K562 (cell line): Measurements from ENCODE around the gene DERL3. TPM values are rescaled to one million over a fixed set of nuclear protein-coding genes. Genes with fewer than 3 reads are reported as not detected.

Source experiments
- ATAC-seq: fragments of 200-7000 bp; cut with Tn5 transposase; 3 replicates; pipeline ENCODE4 v1.9.1; 2020; ENCODE audit warnings: moderate library complexity
- BruUV-seq: library from RNA; stranded (reverse); fragments of 400-500 nt; replicated peaks from 2 replicates; lab custom pipeline; 2021; lab: Mats Ljungman, UMichigan
- CTCF ChIA-PET: fragments of 300-600 bp; formaldehyde crosslinking; extraction: SDS; loops from one replicate; lab custom pipeline; 2021; ENCODE audit warnings: low intra/inter-chr PET ratio; lab: Yijun Ruan, JAX
- POLR2A ChIA-PET: fragments of 300-600, 350-650 bp; sonication (Branson Sonifier 250); formaldehyde crosslinking; extraction: SDS; loops from one replicate; lab custom pipeline; 2021; ENCODE audit warnings: antibody characterized with exemption, inconsistent platforms; lab: Yijun Ruan, JAX
- DNase-seq, 4 experiments: peaks; one replicate each; pipeline versions ENCODE4 v3.0.0 to v3.0.0-alpha.2; 2011 to 2018; ENCODE audit warnings: low spot score in 3 of 4, mixed read lengths in 3 of 4; ENCODE audit errors: extremely low read depth in 1 of 4
- FAIRE-seq: peaks from 2 replicates; lab custom pipeline; 2011; peaks lifted over from hg19 to GRCh38; lab: Jason Lieb, UNC
- H2AFZ ChIP-seq: 2 replicates; pipeline ENCODE4 v1.6.0; 2011; ENCODE audit warnings: low read depth, low read length, control low read depth, inconsistent platforms
- H3K27ac ChIP-seq: fragments of 200-600 bp; 3 replicates; pipeline ENCODE4 v1.8.0; 2011; ENCODE audit warnings: low read depth, mild to moderate bottlenecking, control low read depth, inconsistent platforms, low read length, moderate library complexity, mixed read lengths; ENCODE audit errors: extremely low read depth
- H3K27me3 ChIP-seq, 2 experiments: fragments of 300-600 bp in 1 of 2; 2 replicates in 1 of 2; 3 replicates in 1 of 2; pipeline versions ENCODE4 v1.6.0 to v1.8.0; 2011; ENCODE audit warnings: inconsistent platforms in 2 of 2, low read length in 2 of 2, mild to moderate bottlenecking in 1 of 2, mixed read lengths in 1 of 2, moderate library complexity in 1 of 2; ENCODE audit not compliant: control insufficient read depth in 2 of 2, insufficient read depth in 2 of 2
- H3K36me3 ChIP-seq: fragments of 300-600 bp; 3 replicates; pipeline ENCODE4 v1.8.0; 2011; ENCODE audit warnings: mild to moderate bottlenecking, low read length, inconsistent platforms; ENCODE audit not compliant: control insufficient read depth, insufficient read depth
- H3K4me1 ChIP-seq, 2 experiments: fragments of 200-600 bp in 1 of 2; replicated peaks in 1 of 2; 2 replicates in 1 of 2; 3 replicates in 1 of 2; pipeline versions ENCODE4 v1.5.1 to v1.8.0; 2011; ENCODE audit warnings: inconsistent platforms in 2 of 2, low read length in 2 of 2, mild to moderate bottlenecking in 1 of 2, mixed read lengths in 1 of 2, moderate library complexity in 1 of 2; ENCODE audit not compliant: control insufficient read depth in 2 of 2, insufficient read depth in 2 of 2
- H3K4me2 ChIP-seq: 2 replicates; pipeline ENCODE4 v1.6.1; 2011; ENCODE audit warnings: low read length, control low read depth, inconsistent platforms, mixed read lengths; ENCODE audit not compliant: insufficient read depth
- H3K4me3 ChIP-seq: fragments of 200-600 bp; sonication (generic), shearing (Covaris generic); 2 replicates; pipeline ENCODE4 v1.5.1; 2016; ENCODE audit warnings: control low read depth, inconsistent platforms
- H3K79me2 ChIP-seq: fragments of 200-600 bp; 3 replicates; pipeline ENCODE4 v1.8.0; 2011; ENCODE audit warnings: low read length, inconsistent platforms; ENCODE audit not compliant: control insufficient read depth, insufficient read depth
- H3K9ac ChIP-seq, 2 experiments: 2 replicates each; pipeline versions ENCODE4 v1.6.0 to v1.6.1; 2011; ENCODE audit warnings: low read depth in 2 of 2, low read length in 2 of 2, control low read depth in 1 of 2, inconsistent platforms in 1 of 2, mild to moderate bottlenecking in 1 of 2, mixed read lengths in 1 of 2; ENCODE audit not compliant: insufficient read depth in 1 of 2
- H3K9me1 ChIP-seq: one replicate; pipeline ENCODE4 v1.6.0; 2011; ENCODE audit warnings: inconsistent platforms, mild to moderate bottlenecking, low read length, moderate library complexity; ENCODE audit not compliant: control insufficient read depth, insufficient read depth
- H3K9me3 ChIP-seq: replicated peaks from 2 replicates; pipeline ENCODE4 v1.5.1; 2011; ENCODE audit warnings: low read depth, low read length, inconsistent platforms; ENCODE audit not compliant: control insufficient read depth, insufficient read depth
- H4K20me1 ChIP-seq: replicated peaks from 2 replicates; pipeline ENCODE4 v1.6.1; 2011; ENCODE audit warnings: low read length, inconsistent platforms, mixed read lengths; ENCODE audit not compliant: control insufficient read depth, insufficient read depth
- GABPA ChIP-seq: fragments of 200-800 bp; sonication (Bioruptor generic); conservative IDR thresholded peaks from 2 replicates; pipeline ENCODE4 v1.6.1; 2016; ENCODE audit warnings: low read depth, missing genetic modification characterization, missing compliant biosample characterization
- RBM22 ChIP-seq: fragments of 200-400 bp; formaldehyde crosslinking; IDR thresholded peaks from 2 replicates; pipeline ENCODE4 v1.6.1; 2018; ENCODE audit warnings: low read length, low read depth; ENCODE audit not compliant: poor library complexity, severe bottlenecking
- XRCC3 ChIP-seq: fragments of 450-650 bp; IDR thresholded peaks from 2 replicates; pipeline ENCODE4 v1.6.1; 2017; ENCODE audit warnings: mild to moderate bottlenecking, moderate library complexity
- WGBS: fragments of 100-300 bp; shearing (Covaris generic); methylation state at CpG from one replicate; pipeline ENCODE4 v1.1.6; 2016; ENCODE audit warnings: low coverage, mixed read lengths; ENCODE audit not compliant: insufficient coverage; ENCODE audit errors: missing lambda C conversion rate; 5-methylcytosine and 5-hydroxymethylcytosine counted together
- in situ Hi-C: fragments of 300-500 bp; cut with MboI; formaldehyde crosslinking; loops from 4 replicates; pipeline ENCODE4 v1.15.0; 2018; ENCODE audit warnings: inconsistent platforms, mixed read lengths
- intact Hi-C: fragments of 100-400 bp; cut with micrococcal nuclease; formaldehyde crosslinking; loops from 2 replicates; pipeline ENCODE4 v1.14.2; 2022
- polyA plus RNA-seq, 8 experiments: library from polyadenylated mRNA; depleted of rRNA in 4 of 8; stranded (reverse) in 5 of 8; unstranded in 3 of 8; fragments of >200 nt; fragmentation: Nextera tagmentation in 2 of 8; fragmentation: Illumina TruSeq in 1 of 8; extraction: Ambion mirVana in 2 of 8; extraction: Trizol in 1 of 8; gene quantifications; 2 replicates each; pipeline versions ENCODE4 v1.2.1 to v1.2.3, GENCODE V29; 2011 to 2014; ENCODE audit warnings: inconsistent platforms in 1 of 8, missing spikeins in 1 of 8
- total RNA-seq, 7 experiments: library from RNA; depleted of rRNA in 6 of 7; stranded (reverse); fragments of >200 nt in 6 of 7; fragmentation: Illumina TruSeq in 2 of 7; extraction: Trizol in 2 of 7; gene quantifications; 2 replicates each; pipeline versions ENCODE4 v1.2.1 to v1.2.3, GENCODE V29; 2011 to 2021; ENCODE audit warnings: low replicate concordance in 1 of 7
- TF ChIP-seq, protein P1 (sequence below), 2 experiments: fragments of 450-650 bp in 1 of 2; sonication (generic) in 1 of 2; formaldehyde crosslinking in 1 of 2; IDR thresholded peaks; 2 replicates each; pipeline versions ENCODE4 v1.7.1 to v1.9.0; 2016 to 2022; ENCODE audit warnings: inconsistent platforms in 1 of 2, mild to moderate bottlenecking in 1 of 2, missing genetic modification reagents in 1 of 2

The DERL3 gene
- total and polyA plus RNA-seq, 9 of the 15 experiments (the other 6 are each of a cell fraction or from before 2014, with no cell fraction given), result 1.3 to 12.4 (median 4.8) TPM

- TF ChIP-seq RBM22, result no peak
Measured at GRCh38 chr22:23787910-23788309, 50.9 kb downstream of the DERL3 start (continued).

DNA sequence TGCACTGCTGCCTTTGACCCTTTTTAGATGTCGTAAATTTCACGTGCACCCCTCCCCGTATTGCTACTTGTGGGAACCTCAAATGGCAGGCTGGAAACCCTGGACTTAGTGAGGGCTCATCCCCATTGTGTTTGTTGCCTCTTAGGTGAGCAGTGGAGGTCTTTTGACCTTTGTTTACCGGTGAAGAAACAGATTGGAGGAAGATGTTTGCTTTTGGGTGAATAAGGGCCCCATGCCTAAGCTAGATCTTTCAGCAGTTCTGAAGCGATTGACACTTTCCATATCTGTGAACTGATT is 51.3 kb downstream of the DERL3 start:
- ATAC-seq (no peak; the same call in 2 of the 3 replicates), FAIRE-seq (peak; percentile 40), DNase-seq (no peak)
- H3K4me1 ChIP-seq, result peaks cover 12 to 15% of the 10 kb centered on the region in 2 experiments; a peak in 3 of 5 replicates
- H3K9ac ChIP-seq, result peak overlapping the region; percentile 88 to 96
- peak overlapping the region; percentile 99; the same call in 2 of the 3 replicates for H3K27ac ChIP-seq
- ChIA-PET CTCF (no interaction called here), POLR2A (interaction anchor here (0.9 to 1.7 kb wide), 2 partner anchors 13 to 47 kb away, joined by 4 to 6 read pairs; no protein-coding TSS in a partner anchor)
- peaks cover 30% of the 10 kb centered on the region for H3K36me3 ChIP-seq
- 0% methylated on average over 5 of the region's 5 CpGs for WGBS
- H4K20me1 ChIP-seq, result peaks cover 10% of the 10 kb centered on the region
- no peaks in the 10 kb centered on the region for H3K27me3 ChIP-seq
- peak overlapping the region; percentile 88 for H3K4me3 ChIP-seq
- in situ Hi-C loops, result no loop called here
- intact Hi-C loops, result no loop called here
- H2AFZ ChIP-seq, result peak overlapping the region; percentile 66
- no peaks in the 10 kb centered on the region for H3K9me3 ChIP-seq
- H3K79me2 ChIP-seq, result peaks cover 44% of the 10 kb centered on the region
- H3K9me1 ChIP-seq, result no peaks in the 10 kb centered on the region
- no TSS peak for BruUV-seq
- H3K4me2 ChIP-seq, result peak overlapping the region; percentile 96
- TF ChIP-seq GABPA, result 0 out of 2 replicates have a peak, but pooled peaks have one; percentile 8
- TF ChIP-seq, protein P1, sequence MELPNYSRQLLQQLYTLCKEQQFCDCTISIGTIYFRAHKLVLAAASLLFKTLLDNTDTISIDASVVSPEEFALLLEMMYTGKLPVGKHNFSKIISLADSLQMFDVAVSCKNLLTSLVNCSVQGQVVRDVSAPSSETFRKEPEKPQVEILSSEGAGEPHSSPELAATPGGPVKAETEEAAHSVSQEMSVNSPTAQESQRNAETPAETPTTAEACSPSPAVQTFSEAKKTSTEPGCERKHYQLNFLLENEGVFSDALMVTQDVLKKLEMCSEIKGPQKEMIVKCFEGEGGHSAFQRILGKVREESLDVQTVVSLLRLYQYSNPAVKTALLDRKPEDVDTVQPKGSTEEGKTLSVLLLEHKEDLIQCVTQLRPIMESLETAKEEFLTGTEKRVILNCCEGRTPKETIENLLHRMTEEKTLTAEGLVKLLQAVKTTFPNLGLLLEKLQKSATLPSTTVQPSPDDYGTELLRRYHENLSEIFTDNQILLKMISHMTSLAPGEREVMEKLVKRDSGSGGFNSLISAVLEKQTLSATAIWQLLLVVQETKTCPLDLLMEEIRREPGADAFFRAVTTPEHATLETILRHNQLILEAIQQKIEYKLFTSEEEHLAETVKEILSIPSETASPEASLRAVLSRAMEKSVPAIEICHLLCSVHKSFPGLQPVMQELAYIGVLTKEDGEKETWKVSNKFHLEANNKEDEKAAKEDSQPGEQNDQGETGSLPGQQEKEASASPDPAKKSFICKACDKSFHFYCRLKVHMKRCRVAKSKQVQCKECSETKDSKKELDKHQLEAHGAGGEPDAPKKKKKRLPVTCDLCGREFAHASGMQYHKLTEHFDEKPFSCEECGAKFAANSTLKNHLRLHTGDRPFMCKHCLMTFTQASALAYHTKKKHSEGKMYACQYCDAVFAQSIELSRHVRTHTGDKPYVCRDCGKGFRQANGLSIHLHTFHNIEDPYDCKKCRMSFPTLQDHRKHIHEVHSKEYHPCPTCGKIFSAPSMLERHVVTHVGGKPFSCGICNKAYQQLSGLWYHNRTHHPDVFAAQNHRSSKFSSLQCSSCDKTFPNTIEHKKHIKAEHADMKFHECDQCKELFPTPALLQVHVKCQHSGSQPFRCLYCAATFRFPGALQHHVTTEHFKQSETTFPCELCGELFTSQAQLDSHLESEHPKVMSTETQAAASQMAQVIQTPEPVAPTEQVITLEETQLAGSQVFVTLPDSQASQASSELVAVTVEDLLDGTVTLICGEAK (IDR thresholded peaks at IDR 0.05), result no peak
- TF ChIP-seq, protein P1 (CRISPR knock-in tag; IDR thresholded peaks at IDR 0.05), result no peak
- no peak for TF ChIP-seq XRCC3
